KG1 (cell line): Measurements from ENCODE around the gene GULP1.
"Not testable (repeated sequence)": the region's sequence is repeated elsewhere in the genome, so short reads cannot be mapped to it uniquely, and the experiment has no call there.

Experiments used
- DNase-seq: peaks from one replicate; lab custom pipeline; 2025; lab: John Stamatoyannopoulos, UW

GULP1 gene

DNA sequence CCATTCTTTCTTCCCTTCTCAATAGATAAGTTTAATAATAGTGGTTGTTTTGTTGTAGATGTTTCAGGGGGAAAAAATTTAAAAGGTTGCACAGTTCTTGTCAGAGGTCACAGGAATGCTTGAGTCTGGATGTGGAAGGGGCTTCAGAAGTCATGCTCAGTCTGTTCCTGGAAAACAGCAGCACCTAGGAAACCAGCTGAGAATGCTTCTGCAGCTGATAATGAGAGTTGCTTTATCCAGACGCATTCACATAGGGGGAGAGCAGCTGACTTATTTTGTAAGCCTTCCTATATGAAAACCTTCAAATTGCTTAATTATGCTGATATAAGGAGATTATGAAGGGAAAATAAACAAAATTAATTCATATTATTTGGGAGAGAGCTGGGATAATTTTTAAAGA lies 235.5 kb downstream of the GULP1 start:
- DNase-seq = no peak

DNA sequence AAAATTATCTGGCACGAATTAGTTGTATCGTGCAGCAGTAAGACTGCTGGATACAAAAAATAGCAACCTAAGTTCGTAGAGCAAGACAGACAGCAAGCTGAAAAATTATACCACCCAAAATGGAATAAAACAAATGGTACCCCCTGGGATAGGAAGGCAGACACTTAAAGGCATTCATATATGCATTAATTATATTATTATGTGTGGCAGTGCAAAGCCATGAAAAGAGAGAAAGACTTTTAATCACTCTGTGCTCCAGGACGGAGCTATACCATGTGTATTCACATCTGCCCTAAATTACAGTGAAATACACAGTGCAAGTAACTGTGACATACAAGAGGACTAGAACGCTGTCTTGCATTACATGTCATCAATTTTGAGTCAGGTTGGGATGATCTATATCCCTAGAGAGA lies 235.9 kb downstream of the GULP1 start:
- DNase-seq = no peak

DNA sequence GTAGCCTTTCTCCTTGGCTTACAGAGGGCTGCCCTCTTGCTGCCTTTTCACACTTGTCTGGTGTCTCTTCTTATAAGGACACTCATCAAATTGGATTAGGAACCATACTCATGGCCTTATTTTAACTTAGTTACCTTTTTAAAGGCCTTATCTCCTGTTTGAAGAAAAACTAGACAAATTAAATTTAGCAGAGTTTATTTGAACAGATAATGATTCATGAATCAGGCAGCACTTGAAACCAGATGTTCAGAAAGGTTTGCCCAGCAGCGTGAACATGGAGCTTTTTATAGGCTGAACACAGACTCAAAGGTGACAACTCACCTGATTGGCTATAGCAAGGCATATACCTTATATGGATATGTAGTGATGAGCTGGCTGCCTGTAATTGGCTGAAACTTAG lies 238.0 kb downstream of the GULP1 start:
- DNase-seq = no peak

DNA sequence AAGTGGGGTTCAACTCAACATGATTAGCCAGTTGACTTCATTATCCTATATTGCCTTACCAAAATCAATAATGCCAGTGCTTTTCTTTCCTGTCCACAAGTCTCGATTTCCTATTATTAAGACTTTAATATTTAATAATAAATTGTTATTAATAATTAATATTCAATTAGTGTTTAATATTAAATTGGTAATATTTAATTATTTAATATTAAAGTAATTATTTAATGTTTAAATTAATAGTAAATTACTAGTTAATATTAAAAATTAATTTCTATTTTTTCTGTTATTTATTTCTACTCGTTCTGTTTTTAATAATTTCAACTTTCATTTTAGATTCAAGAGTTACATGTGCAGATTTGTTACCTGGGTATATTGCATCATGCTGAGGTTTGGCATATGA lies 243.2 kb downstream of the GULP1 start:
- no peak for DNase-seq

DNA sequence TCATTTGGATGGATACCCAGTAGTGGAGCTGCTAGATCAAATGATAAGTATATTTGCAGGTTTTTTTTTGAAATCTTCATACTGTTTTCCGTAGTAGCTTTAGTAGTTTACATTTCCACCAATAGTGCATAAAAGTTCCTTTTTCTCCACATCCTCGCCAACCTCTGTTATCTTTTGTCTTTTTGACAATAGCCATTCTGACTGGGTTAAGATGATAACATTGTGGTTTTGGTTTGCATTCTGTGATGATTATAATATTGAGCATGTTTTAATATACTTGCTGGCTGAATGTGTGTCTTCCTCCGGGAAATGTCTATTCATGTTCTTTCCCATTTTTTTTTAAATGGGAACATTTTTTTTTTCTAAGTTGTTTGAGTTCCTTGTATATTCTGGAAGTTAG lies 260.0 kb downstream of the GULP1 start:
- DNase-seq = no peak

DNA sequence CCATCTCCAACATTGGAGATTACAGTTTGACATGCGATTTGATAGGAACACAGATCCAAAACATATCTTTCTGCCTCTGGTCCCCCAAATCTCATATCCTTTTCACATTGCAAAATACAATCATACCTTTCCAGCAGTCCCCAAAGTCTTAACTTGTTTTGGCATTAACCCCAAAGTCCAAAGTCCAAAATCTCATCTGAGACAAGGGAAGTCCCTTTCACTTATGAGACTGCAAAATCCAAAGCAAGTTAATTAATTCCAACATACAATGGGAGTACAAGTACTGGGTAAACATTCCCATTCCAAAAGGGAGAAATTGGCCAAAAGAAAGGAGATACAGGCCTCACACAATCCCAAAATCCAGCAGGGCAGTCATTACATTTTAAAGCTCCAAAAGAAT lies 265.4 kb downstream of the GULP1 start:
- DNase-seq = no peak

DNA sequence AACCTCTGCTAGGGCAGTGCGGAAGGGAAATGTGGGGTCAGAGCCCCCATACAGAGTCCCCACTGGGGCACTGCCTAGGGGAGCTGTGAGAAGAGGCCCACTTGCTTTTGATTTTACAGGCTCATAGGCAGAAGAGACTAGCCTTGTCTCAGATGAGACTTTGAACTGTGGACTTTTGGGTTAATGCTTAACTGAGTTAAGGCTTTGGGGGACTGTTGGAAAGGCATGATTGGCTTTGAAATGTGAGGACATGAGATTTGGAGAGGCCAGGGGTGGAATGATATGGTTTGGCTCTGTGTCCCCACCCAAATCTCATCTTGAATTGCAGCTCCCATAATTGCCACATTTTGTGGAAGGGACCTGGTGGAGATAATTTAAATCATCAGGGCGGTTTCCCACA lies 267.8 kb downstream of the GULP1 start:
- not testable (repeated sequence) for DNase-seq

DNA sequence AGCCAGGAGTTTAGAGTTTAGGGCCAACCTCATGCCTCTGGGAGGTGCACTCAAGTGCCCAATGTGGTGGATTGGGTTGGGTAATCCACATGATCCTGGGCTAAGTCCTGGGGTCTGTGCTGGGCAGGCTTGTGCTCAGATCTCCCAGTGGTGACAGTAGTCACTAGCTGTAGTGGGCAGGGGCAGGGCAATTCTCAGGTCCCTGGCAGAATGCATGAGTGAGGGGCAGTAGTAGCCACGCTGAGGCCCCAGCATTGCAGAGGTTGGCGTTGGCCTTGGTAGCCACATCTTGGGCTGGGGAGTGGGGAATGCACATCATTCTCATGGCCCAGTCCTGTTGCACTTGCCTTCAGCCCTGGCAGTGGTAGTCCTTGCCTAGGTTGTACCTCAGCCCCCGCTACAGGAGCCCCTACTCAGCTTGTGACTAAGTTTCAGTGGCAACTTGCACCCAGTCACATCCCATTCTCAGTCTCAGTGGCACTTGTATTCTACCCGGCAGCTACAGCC lies 269.9 kb downstream of the GULP1 start:
- DNase-seq = no peak

DNA sequence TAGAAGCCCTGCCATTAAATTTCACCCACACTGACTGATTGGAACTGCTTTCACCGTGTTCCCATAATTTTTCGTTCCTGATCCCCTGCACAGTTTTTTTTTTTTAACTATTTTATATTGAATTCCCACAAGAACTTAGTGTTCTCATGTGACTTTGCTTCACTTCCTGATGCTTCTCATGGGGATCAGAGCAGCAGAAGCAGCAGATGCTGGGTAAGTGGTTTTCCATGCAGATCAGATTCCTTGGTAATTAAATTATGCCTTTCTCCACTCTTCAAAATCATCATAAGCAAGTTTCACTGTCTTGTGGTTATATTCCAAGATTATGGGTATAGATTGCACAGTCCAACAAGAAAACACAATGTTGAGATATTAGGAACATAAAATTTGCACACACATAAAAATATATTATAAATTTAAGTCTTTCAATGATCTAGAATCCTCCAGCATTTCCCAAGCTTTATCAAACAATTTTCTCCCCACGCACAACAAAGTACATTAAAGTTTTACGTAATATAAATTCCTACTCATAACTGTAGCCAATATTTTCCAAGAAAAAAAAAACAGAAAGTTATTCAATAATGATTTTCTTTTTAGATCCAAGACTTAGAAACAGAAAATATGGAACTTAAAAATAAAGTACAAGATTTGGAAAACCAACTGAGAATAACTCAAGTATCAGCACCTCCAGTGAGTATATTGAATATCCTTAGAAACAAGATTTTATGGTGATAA lies 277.9 kb downstream of the GULP1 start:
- no peak for DNase-seq

DNA sequence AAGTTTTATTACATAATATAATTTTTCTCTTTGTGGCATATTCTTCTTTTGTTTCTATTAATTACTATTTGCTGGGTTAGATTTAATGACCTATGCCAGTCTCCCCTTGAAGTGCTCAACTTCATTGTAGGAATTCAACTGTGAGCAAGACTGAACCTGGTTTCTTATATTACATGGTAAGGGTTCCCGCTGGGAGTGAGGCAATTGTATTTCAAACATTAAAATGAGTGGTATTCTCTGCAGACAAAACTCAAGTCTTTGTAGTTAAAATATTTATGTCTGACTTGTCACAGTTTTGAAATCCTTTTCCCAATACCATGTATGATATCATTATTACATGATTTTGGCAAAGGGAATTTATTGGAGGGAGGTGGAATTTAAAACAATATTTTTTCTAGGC lies 278.7 kb downstream of the GULP1 start:
- no peak for DNase-seq

DNA sequence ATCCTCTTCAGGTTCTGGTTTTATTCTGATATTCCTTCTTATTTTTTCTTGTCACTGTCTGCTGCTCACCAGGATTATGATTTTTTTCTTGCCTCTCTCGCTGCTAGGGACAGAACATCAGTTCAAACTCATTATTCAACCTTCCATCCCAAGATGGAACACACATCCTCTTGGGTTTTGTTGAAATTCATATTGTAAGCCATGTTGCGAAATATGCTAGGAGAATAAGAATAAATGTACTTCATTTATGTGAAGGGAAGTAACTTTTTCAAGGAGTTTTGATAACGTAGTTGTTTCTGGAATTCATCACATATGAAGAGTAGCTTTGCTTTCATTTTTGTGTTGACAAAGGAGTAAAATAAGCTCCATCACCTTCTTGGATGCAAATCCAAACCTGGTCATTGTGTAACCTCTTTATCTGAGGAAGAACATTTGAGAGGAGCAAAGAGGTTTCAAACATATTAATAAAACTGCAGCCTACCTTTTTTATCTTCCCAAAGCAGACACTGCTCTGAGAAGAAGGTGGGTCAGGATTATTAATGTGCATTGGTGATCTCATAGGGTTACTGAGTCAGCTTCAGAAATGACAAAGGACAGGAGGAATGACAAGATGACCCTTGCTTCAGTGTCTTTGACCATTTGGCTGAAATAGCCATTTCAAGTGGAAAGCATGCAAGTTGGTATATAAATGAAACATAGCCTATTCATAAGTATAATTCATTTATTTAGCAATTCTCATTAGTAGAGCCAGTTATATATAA lies 280.0 kb downstream of the GULP1 start:
- no peak for DNase-seq

DNA sequence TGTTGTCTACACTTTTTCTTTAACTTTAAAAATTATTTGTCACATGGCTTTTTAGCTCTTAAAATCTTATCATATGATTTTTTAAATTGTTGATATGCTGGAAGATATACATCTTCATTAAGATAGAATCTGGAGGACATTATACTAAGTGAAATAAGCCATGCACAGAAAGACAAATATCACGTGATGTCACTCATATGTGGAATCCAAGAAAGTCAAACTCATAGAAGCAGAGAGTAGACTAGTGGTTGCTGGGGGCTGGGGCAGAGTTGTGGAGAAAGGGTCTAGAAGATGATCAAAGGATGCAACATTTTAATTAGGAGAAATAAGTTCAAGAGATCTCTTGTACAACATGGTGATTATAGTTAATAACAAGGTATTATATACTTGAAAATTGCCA lies 280.9 kb downstream of the GULP1 start:
- DNase-seq = no peak

DNA sequence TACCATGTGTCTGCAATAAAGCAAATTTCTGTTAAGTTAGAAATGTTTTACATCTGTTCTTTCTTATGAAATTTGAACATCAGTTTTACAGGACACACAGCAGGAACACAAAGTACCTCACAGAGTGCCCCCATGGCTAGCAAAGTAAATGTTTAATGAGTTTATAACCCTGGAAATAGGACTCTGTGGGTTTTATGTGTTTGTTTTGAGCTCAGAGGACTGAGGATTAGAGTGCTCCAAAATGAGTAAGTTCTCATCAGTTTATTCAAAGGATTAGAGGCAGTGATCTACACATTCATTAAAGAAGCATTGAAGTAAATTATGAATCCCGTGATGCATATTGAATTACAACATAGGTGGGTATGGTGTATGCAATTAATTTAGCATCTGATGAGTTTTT lies 281.8 kb downstream of the GULP1 start:
- DNase-seq = no peak

DNA sequence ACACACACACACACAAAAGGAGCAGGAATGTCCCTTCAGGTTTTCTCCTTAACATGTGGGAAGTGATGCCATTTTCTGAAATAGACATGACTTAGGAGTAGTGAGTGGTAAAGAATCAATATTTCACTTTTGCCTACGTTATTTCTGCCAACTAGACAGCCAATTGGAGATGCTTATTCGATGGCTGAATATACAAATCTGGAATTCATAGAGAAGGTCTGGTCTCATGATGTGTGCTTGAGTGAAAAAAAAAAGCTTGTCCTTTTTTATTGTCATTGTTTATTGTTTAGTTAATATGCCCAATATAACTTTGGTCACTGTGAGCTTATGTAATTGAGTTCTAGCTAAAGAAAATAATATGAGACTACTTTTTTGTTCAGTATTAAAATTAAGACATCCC lies 284.3 kb downstream of the GULP1 start:
- DNase-seq = no peak

DNA sequence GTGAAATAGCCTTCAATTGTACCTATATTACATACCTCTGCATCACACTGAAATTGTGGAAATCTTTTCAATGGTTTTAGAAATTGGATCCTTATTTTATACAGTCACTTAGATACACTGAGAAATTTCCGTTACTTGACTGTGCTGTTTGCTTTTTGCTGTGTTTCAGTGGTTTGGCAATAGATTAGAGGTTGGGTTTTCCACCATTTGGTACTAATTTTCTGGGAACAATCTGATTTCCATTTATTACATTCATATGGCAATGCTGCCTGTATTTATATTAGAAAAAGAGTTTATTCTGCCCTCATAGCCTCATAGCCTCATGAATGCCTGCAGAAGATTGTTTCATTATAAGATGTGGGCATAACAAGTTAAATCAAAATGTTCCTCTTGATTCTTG lies 285.0 kb downstream of the GULP1 start:
- no peak for DNase-seq

DNA sequence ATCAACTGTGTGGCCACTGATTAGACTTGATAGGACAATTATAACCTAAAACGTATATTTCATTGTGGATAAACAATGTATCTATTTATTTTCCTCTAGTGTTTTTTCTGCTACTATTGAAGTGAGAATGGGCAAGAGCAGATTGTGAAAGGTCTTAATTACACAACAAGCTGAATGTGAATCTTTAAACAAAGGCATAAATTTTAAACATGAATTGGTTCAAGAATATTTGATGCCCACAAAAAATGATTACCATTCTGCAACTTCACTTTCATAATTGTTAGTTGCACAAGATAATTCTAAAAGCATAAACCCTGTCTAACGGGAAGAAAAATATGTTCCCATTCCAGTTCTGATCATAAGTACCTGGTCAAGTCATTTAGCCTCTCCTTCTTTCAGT lies 285.6 kb downstream of the GULP1 start:
- no peak for DNase-seq

DNA sequence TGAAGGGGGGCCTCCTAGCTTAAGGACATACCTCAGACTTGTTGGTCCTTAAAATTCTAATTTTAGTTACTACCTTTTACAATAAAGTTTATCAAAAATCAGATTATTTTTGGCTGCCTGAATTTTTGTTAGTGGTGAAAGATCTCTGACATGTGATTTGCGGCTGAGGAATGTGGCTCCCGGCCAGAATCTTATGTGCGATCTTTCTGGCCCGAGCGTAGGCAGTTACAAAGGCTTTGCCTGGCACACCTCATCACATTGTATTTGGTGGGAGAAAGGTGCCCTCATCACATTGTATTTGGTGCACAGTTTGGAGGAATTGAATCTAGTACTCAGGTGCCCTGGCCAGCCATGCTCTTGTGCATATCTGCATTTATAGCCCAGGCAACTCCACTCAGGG lies 289.1 kb downstream of the GULP1 start:
- DNase-seq = no peak

DNA sequence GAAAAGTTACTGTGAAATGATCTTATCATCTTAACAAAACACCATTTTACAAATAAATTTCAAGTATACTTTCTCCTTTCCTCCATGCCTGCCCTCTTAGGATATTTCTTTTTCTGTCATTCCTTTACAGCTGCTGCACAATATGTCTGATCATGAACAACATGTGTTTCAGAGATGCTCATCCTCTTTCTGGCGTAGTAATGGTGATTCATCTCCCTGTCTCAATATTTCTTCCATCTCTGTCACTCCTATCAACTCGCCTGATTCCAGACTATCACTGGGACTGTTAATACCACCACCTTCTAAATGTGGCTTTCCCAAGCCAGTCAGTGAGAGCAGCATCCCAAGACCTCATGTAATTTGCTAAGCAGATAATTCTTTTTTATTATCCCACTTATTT lies 290.5 kb downstream of the GULP1 start:
- no peak for DNase-seq

DNA sequence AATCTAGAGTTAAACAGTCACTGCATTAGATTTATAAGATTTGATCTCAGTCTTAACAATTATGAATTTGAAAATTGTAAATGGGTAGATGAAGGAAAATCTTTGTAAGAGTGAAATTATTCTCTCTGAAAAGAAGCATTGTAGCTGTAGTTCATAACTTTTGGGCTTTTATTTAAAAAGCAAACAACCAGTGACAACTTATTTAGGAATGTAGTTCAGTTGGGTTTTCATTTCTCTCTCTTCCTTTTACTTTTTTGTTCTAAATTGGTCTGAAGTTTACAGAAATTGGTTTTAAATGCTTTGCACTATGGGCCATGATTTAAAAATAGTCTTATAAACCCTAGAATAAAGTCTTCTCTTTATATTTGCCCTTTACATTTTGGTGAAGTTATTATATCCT lies 296.6 kb downstream of the GULP1 start:
- DNase-seq = no peak

DNA sequence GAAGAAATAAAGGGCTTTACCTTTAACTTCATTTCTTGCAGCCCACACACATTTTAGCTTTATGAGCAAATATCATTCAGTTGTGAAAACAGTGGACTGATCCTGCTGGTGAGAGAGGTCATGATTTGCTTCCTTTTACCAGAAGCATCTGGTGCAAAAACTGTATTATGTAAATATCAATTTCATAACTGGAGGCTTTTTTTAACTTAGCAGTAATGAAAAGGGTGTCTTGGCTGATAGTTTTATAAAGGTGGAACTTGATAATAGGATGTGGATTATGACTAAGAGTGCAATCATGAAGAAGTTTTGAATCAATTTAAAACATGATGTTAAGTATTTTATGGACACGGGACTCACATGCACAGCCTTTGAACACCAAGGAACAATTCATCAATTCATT lies 304.4 kb downstream of the GULP1 start:
- DNase-seq = no peak

DNA sequence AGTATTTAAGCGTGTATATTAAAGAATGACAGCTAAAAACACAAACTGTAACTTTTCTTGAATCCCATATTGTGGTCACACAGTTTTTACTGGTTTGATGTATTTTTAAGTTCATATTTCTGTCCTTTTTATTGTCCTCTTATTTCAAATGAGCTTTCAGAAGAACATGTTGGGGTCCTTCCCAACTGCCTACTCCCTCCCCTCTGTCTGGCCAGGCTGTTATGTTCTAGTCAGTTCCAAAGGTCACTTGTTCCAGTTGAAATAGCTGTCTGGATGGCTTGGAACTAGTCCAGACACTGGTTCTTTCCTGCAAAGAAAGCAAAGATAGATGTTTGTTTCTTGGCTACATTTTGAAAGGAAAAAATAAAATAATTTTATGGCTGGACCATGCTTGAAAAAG lies 306.9 kb downstream of the GULP1 start:
- no peak for DNase-seq

DNA sequence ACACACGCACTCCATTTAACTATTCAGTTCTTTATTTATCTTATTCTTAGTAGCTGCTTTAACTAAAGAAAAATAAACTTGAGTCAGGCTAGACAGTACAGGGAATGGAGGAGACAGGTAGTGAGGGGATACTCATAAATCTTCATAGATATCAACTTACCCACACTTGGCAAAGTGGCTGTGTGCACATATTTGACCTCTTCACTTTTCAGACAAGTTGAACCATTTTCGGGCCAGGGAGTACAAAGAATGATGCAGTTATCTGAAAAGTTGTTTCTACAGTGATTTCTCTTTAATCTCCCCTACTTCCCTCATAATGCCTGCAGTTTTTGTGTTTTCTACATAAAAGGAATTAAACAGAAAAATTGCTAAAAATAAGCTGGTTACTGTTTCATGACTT lies 307.5 kb downstream of the GULP1 start:
- DNase-seq = no peak

DNA sequence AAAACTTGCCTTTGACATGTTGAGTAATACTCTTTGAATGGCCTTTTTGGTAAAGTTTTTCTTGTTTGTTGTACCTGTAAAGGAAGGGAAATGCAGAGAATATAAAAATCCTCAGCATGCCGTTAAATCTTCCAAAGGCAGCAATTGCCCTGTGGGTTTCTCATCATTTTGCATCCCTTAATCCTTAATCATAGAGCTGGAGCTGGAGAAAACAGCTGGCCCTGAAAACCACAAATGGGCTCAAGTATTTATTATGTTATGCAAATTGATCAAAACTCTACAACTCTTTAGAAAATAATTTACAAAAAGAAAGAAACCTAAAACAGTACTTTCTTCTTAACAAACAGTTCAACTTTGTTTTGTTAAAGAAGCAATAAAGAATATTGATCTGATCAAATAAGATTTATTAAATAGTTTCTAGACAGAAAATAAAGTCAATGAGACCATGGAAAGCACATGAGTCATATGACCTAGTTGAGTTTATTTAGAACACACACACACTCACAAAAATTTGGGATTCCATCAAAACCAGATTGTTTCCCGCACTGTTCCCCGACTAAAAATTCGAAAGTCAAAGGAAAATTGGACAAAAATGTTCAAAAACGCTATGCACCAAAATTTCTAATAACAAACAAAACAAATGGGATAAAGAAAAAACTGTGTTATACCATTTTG lies 309.0 kb downstream of the GULP1 start:
- no peak for DNase-seq
